ENCODE data around the gene ARMC7. TPM values are rescaled to one million over a fixed set of nuclear protein-coding genes. Genes with fewer than 3 reads are reported as not detected.

ARMC7 gene
- total RNA-seq, 1 experiment from 2014 or later, result 43.2 TPM

DNA sequence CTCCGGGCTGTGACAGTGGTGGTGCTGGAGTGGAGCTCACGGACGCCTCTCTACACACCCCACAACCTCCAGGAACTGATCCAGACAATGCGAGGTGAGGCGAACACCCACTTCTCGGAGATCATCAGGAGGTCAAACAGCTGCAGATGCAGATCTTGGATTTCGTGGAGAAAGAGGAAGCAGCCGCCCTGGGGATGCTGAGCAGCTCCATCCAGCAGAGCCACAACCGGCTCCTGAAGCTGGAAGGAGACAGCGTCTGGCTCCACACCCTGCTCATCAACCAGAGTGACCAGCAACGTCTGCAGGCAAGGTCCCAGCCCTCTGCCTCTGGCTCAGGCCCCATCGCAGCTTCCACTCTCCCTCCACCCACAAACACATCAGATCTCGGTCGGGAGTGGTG, 35.2 kb upstream of the ARMC7 start:
- Histone ChIP-seq H3K9me2 (ENCODE audit: insufficient read depth) (no peaks in the 10 kb centered on the region), H2AFZ (ENCODE audit: low read depth, low read length, poor library complexity, severe bottlenecking) (no peak overlapping the region), H4K20me1 (ENCODE audit: insufficient read depth) (no peaks in the 10 kb centered on the region), H3K9ac (ENCODE audit: low read length) (no peak overlapping the region), H3K27me3 (ENCODE audit: insufficient read depth, low read length) (no peaks in the 10 kb centered on the region), H3K79me2 (ENCODE audit: insufficient read depth, low read length) (no peaks in the 10 kb centered on the region), H3K4me1 (ENCODE audit: control insufficient read depth in 1 of 2, insufficient read depth in 2 of 2, low read length in 2 of 2) (peaks cover 55% of the 10 kb centered on the region in 2 experiments), H3K4me2 (ENCODE audit: low read length) (no peak overlapping the region), H3K36me3 (ENCODE audit: control insufficient read depth in 1 of 2, insufficient read depth in 2 of 2, low read length in 2 of 2) (no peaks in the 10 kb centered on the region), H3K9me3 (ENCODE audit: control insufficient read depth in 1 of 2, insufficient read depth in 1 of 2, low read depth in 1 of 2, low read length in 2 of 2) (no peaks in the 10 kb centered on the region), H3K4me3 (replicated peaks in 1 of 2; ENCODE audit: low read depth in 1 of 2, low read length in 2 of 2) (no peak overlapping the region), H3K27ac (ENCODE audit: low read depth, low read length) (no peak overlapping the region; the same call in 1 of the 2 replicates)
- RAD21 ChIA-PET (ENCODE audit: low non-redundant PET in 1 of 2, low total read pairs in 2 of 2, uncharacterized antibody in 2 of 2, unreplicated experiment in 2 of 2), result no interaction called here
- POLR2A ChIA-PET, result interaction anchor here (0.8 to 1.6 kb wide), 2 partner anchors 14 kb away, joined by 3 to 6 read pairs; partner anchors contain the start of gene SLC16A5
- no TSS peak for BruUV-seq (replicated peaks)
- CTCF ChIA-PET, result interaction anchor here (1.5 kb wide), 1 partner anchor 31 kb away, joined by 4 read pairs; no protein-coding TSS in a partner anchor
- ATAC-seq, result no peak
- TF ChIP-seq EZH2phosphoT487 (IDR thresholded peaks at IDR 0.05; ENCODE audit: borderline replicate concordance) (no peak), JUND (IDR thresholded peaks at IDR 0.05) (no peak), ZFX (IDR thresholded peaks at IDR 0.05) (no peak), SRF (IDR thresholded peaks at IDR 0.05; ENCODE audit: low read depth) (no peak), POLR2A (IDR thresholded peaks at IDR 0.05; ENCODE audit: borderline replicate concordance, extremely low read depth, insufficient read depth, insufficient read length) (no peak), EZH2 (IDR thresholded peaks at IDR 0.05) (no peak), ELF1 (IDR thresholded peaks at IDR 0.05; ENCODE audit: borderline replicate concordance, low read depth) (no peak), POLR2AphosphoS5 (IDR thresholded peaks at IDR 0.05; ENCODE audit: low read depth, low read length) (no peak), EGR1 (IDR thresholded peaks at IDR 0.05; ENCODE audit: low read depth) (no peak), SIN3A (IDR thresholded peaks at IDR 0.05; ENCODE audit: low read depth) (no peak), SP1 (IDR thresholded peaks at IDR 0.05; ENCODE audit: low read depth) (no peak), YY1 (IDR thresholded peaks at IDR 0.05; ENCODE audit: extremely low read depth, insufficient replicate concordance, low read depth, low read length) (no peak), ZNF274 (IDR thresholded peaks at IDR 0.05; ENCODE audit: low read depth, low read length) (no peak)
- TF ChIP-seq, protein P1, sequence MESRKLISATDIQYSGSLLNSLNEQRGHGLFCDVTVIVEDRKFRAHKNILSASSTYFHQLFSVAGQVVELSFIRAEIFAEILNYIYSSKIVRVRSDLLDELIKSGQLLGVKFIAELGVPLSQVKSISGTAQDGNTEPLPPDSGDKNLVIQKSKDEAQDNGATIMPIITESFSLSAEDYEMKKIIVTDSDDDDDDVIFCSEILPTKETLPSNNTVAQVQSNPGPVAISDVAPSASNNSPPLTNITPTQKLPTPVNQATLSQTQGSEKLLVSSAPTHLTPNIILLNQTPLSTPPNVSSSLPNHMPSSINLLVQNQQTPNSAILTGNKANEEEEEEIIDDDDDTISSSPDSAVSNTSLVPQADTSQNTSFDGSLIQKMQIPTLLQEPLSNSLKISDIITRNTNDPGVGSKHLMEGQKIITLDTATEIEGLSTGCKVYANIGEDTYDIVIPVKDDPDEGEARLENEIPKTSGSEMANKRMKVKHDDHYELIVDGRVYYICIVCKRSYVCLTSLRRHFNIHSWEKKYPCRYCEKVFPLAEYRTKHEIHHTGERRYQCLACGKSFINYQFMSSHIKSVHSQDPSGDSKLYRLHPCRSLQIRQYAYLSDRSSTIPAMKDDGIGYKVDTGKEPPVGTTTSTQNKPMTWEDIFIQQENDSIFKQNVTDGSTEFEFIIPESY (IDR thresholded peaks at IDR 0.05; ENCODE audit: extremely low read depth, insufficient replicate concordance, low read length), result no peak
- TF ChIP-seq, protein P2, sequence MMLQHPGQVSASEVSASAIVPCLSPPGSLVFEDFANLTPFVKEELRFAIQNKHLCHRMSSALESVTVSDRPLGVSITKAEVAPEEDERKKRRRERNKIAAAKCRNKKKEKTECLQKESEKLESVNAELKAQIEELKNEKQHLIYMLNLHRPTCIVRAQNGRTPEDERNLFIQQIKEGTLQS (IDR thresholded peaks at IDR 0.05), result no peak
- TF ChIP-seq, protein P3, sequence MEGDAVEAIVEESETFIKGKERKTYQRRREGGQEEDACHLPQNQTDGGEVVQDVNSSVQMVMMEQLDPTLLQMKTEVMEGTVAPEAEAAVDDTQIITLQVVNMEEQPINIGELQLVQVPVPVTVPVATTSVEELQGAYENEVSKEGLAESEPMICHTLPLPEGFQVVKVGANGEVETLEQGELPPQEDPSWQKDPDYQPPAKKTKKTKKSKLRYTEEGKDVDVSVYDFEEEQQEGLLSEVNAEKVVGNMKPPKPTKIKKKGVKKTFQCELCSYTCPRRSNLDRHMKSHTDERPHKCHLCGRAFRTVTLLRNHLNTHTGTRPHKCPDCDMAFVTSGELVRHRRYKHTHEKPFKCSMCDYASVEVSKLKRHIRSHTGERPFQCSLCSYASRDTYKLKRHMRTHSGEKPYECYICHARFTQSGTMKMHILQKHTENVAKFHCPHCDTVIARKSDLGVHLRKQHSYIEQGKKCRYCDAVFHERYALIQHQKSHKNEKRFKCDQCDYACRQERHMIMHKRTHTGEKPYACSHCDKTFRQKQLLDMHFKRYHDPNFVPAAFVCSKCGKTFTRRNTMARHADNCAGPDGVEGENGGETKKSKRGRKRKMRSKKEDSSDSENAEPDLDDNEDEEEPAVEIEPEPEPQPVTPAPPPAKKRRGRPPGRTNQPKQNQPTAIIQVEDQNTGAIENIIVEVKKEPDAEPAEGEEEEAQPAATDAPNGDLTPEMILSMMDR (IDR thresholded peaks at IDR 0.05 in 2 of 3, conservative IDR thresholded peaks at IDR 0.05 in 1 of 3; ENCODE audit: borderline replicate concordance in 1 of 3, insufficient read depth in 1 of 3, low read depth in 2 of 3, low read length in 2 of 3), result no peak
- DNase-seq (ENCODE audit: low read depth, low spot score), result no peak
- intact Hi-C loops (cut with micrococcal nuclease), result loop anchor here (5.0 kb wide), 2 partner anchors 33 to 128 kb away; partner anchors contain the start of gene ARMC7

Measured in HCT116 (cell line).